GM18519 (cell line): ENCODE measurements around the gene PEX5L.

ENCODE experiments used
- ATAC-seq: cut with Tn5 transposase; IDR thresholded peaks from one replicate; pipeline ENCODE4 v1.9.1; 2021; ENCODE audit warnings: mild to moderate bottlenecking, moderate library complexity; ENCODE audit not compliant: unreplicated experiment, low FRiP score

The PEX5L gene

DNA sequence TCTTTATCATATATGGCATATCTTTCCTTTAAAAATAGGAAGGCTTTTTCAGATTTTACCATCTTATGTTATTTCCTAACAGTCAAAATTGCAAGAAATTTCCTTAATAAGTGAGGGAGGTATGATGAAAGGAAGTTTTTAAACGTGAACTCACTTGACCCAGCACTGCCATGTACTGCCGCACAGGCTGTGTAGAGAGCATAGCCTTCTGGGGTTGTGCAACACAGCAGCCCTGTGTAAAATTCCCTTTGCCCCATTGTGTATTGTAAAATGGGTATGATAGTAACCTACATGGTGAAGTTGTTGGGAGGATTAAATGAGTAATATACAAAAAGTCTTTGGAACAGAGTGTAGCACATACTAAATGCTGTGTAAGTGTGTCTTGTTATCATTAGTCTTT is 78.6 kb downstream of the PEX5L start:
- no peak for ATAC-seq

DNA sequence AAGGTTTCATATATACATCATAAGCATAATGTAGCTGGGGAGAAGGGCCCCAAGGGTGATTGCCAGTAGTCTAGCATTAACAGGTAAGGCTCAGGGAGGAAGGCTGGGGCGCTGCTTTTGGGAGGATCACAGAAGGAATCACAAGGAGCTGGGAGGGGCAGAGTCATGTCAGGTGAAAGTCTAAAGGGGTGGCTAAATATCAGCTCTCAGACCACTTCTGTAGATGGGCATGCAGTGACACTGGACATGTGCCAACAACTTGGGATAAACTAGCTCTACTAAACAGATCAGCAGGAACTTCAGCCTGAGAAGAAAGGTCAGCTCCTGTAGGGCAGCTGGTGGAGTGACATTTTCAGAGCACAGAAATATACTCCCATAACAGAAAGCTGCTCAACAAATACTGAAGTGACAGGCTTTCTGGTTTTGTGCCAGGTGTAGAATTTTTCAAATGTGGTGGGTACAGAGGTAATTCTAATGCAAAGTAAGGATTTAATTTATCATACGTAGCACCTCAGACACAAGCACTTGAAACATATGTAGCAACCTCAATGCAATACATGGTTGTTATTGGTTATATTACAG is 79.4 kb downstream of the PEX5L start:
- no peak for ATAC-seq

GRCh38 chr3:179956416-179956830 is 80.3 kb downstream of the PEX5L start:
- ATAC-seq: peak; percentile 95

- no peak for ATAC-seq
Observed at GRCh38 chr3:179955809-179956208, 80.9 kb downstream of the PEX5L start.

GRCh38 chr3:179955286-179955685 is 81.5 kb downstream of the PEX5L start:
- no peak for ATAC-seq

- no peak for ATAC-seq
Observed at GRCh38 chr3:179953993-179954870, 82.5 kb downstream of the PEX5L start.

DNA sequence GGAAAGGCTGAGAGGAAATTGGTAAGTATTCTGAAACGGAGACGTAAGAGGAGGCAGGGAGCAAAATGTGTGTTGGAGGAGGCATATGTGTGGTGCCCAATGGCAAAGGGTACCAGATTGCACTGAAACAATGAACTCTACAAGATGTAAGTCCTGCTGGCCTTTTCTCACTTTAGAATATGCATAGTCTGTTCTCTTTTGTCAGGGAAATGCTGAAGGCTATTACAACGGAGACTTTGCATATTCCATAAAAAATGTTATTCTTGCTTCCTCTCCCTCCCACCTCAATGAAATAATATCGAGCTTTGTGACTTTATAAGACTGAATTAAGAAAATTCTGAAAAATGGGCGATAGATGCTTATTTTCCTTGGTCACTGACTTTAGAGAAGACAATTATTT is 85.9 kb downstream of the PEX5L start:
- ATAC-seq: no peak

GRCh38 chr3:179949869-179950268 is 86.9 kb downstream of the PEX5L start:
- ATAC-seq: no peak

DNA sequence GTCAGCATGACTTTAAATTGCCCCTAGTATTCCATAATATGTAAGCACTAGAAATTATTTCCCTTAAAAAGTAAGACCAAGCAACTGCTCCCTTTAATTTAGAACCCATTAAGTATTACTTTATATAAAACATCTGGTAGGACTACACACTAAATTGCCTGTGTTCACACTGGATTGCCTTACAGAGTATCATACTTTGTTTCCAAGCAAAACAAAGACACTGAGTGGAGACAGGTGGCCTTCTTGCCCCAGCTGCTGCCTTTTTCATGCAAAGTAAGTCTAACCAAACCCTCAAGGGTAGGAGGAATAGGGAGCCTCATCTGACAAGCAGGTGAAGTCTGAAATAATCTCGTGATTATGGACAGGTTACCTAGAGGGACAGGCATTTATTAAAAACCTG is 87.3 kb downstream of the PEX5L start:
- ATAC-seq: peak; percentile 50

DNA sequence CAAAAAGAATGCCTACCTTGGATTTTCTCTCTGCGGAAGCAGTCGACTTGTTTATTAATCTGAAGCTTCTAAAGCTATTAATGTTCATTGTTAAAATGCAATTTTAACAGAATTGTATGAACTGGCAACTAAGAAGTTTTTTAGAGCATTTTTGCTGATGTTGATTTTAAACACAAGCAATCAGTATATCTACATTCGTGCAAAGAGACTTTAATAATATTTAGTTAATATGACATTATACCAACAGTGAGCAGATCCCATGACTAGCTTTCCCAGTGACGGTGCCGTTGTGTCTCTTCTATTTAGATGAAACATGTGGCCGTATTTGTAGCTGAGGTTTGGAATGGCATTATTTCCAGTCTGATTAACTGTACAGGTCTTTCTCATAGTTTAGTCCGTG is 88.0 kb downstream of the PEX5L start:
- ATAC-seq: no peak

DNA sequence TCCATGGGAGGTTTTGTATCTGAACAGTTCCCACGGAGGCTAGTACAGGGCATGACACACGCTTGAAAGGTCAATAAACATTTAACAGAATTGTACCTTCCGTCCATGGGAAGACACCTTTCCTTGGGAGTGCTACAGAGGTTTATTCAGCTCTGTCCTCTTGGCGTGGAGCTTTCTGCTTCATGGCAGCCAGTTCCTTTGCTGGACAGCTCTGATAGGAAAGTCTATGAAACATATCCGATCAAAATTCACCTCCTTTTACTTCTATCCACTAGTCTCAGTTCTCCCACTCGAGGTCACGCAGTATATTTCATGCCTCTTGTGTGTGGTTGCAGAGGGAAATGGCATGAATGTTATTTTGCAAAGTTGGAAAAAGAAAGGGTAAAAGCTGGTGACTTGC is 91.2 kb downstream of the PEX5L start:
- ATAC-seq: no peak

DNA sequence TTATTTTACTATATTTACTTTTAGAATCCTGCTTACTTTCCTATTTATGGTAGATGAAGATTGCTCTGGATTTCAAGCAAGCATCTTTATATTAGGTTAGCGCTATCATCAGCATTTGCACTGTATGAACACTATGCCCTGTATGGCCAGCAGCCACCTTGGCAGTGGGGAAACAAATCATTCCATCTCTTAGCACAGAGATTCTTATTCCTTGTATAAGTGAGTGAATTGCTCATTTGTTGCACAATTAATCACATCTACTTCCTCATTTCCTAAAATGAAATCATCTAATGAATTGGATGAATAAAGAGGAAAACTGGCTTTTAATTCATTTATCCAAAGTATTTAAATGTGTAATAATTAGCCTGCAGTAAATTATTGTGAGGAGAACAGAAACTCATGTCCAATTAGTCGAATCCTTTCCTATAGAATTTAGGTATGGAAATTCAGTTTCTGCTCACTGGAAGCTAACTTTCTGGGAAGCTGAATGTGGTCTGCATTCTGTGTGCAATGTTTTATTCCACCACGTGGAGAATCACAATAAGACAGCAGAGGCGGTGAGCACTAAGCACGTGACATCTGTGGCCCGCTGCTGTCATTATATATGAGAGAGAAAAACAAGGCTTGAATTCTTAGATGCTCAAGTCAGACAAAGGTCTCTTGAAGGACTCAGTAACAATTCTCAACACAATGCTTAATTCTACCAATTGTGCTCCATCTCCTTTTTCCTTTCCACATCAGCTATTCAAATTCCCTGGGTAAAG is 93.4 kb downstream of the PEX5L start:
- ATAC-seq: no peak

DNA sequence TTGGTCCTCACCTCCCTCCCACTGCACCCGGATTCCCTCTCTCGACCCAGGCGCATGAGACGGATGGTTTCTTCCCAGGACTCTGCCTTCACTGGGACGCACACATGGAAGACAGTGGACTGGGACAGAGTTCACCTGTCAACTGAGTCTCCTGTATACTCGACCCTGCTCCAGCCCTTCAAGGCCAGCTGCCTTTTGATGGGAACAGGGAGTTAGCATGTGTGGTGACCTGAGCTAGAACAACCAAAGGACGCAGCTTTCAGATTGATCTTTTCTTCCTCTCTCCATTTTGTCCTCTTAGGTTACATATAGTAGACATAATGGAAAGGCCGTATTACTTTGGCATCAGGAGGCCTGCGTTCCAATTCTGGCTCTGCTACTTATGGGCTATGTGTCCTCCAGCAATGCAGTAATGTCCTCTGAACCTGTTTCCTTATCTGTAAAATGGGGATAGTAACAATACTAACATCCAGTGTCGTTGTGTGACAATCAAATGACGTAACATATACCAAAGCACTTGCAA is 94.1 kb downstream of the PEX5L start:
- no peak for ATAC-seq

- no peak for ATAC-seq
Observed at GRCh38 chr3:179935710-179936109, 101.0 kb downstream of the PEX5L start.

DNA sequence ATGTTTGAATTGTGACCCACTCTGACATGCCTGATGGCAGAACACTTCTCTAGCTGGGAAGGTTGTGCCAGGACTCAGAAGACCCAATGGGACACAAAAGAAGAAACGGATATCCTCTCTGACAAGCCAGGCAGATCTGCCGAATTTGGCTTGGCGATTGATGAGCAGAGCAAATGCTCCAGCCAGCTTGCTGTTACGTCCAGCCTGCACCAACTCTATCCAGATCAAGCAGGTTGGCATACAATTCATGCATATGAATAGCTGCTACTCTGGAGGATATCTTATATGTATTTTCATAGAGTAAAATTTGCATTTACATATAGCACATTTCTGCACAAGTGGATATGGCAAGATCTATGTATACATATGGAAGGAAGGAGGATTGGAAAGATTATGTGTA is 102.8 kb downstream of the PEX5L start:
- no peak for ATAC-seq

GRCh38 chr3:179933080-179933479 is 103.7 kb downstream of the PEX5L start:
- no peak for ATAC-seq

DNA sequence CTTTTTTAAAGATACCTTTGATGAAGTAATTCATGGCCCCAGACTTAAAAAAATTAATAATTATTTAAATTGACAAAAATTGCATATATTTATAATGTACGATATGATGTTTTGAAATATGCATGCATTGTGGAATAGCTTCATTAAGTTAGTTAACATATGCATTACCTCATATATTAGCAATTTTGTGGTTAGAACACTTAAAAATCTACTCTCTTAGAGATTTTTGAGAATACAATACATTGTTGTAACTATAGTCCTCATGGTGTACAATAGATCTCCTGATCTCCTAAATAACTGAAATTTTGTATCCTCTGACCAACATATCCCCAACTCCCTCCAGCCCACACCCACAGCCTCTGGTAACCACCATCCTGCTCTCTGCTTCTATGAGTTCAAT is 104.1 kb downstream of the PEX5L start:
- ATAC-seq: no peak

DNA sequence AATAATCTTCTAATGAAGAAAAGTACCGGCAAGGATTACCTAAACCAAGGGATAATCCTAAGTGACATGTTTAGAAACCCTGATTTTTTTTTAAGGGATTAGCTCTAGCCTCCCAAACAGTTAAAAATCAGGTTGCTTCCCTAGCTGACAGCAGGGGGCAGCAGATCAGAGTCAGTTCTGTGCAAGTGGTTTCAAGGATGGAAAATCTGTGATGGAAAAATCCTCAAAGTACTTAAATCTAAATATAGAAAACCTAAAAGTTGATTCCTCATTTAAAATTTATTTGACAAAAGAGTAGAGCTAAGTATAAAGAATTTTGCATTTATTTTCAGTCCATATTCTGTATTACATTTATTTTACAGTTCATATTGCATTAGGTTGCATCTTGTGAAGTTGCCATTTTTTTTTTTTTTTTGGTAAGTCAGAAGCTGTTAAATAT is 107.6 kb downstream of the PEX5L start:
- ATAC-seq: peak; percentile 53

- ATAC-seq: no peak
Observed at GRCh38 chr3:179927191-179927590, 109.5 kb downstream of the PEX5L start.

DNA sequence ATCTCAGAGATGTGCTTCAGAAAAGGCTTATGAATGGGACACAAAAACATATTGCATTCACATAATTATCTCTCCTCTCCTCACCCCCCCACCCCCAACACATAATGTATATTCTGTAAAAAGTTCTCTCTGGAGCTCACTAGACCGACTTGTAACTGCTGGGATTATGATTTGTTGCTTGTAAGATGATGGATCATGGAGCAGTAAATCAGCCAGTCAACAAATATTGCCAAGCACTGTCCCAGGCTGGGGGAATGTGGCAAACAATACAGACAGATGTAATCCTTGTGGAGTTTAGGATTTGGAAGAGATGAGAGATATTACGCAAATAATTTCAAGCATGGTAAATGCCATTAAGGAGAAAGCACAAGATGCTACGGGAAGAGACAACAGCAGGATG is 114.8 kb downstream of the PEX5L start:
- no peak for ATAC-seq

- ATAC-seq: peak; percentile 99
Observed at GRCh38 chr3:179921500-179921899, 115.2 kb downstream of the PEX5L start.
